Spleen (tissue), 7 donors: ENCODE results near the gene MTX1.

Experiments used
- CTCF ChIP-seq, 11 experiments: fragments of 200-600 bp in 7 of 11; fragments of 450-650 bp in 4 of 11; sonication (generic) in 4 of 11; IDR thresholded peaks in 8 of 11; conservative IDR thresholded peaks in 3 of 11; 1 replicate in 7 of 11; 2 replicates in 4 of 11; pipeline versions ENCODE4 v1.4.0 to v1.8.0; 2016 to 2021; ENCODE audit warnings: antibody characterized with exemption in 11 of 11, inconsistent platforms in 4 of 11, mild to moderate bottlenecking in 1 of 11
- POLR2A ChIP-seq, 3 donors: fragments of 450-650 bp; IDR thresholded peaks; one replicate each; pipeline ENCODE4 v1.5.1; 2017; ENCODE audit warnings: antibody characterized with exemption in 3 of 3, mild to moderate bottlenecking in 1 of 3
- POLR2AphosphoS5 ChIP-seq, 3 donors: sonication (generic); formaldehyde crosslinking; IDR thresholded peaks; one replicate each; pipeline ENCODE4 v1.5.1; 2017; ENCODE audit warnings: antibody characterized with exemption in 3 of 3
- donor health status: DM: no; HTN: no; CAD: no; lungs with moderate emphysema.
- donor health status: DM: no; HTN: no; CAD: no.
- donor health status: DM: no; HTN: no; CAD: no.

- TF ChIP-seq CTCF (IDR thresholded peaks at IDR 0.05 in 8 of 11, conservative IDR thresholded peaks at IDR 0.05 in 3 of 11): no peak
- TF ChIP-seq POLR2A (IDR thresholded peaks at IDR 0.05): no peak
- peak in 1 of 3 donors; percentile 57 for TF ChIP-seq POLR2AphosphoS5 (IDR thresholded peaks at IDR 0.05)
These were observed 2.0 kb downstream of the MTX1 start for GRCh38 chr1:155210314-155211104.
